Fibroblast of skin of right quadriceps (primary cell): ENCODE data around the gene SCNN1A.

Source experiments
- DNase-seq: peaks from one replicate; pipeline ENCODE4 v3.0.0-alpha.2; 2013

The SCNN1A gene

GRCh38 chr12:6367969-6368892, 7.1 kb downstream of the SCNN1A start:
- DNase-seq: no peak

GRCh38 chr12:6367065-6367968, 8.0 kb downstream of the SCNN1A start:
- peak; percentile 55 for DNase-seq

GRCh38 chr12:6364044-6364374, 11.4 kb downstream of the SCNN1A start:
- no peak for DNase-seq

- peak; percentile 53 for DNase-seq
These were observed 11.9 kb downstream of the SCNN1A start for GRCh38 chr12:6363330-6364043.

- no peak for DNase-seq
These were observed 12.4 kb downstream of the SCNN1A start for GRCh38 chr12:6363010-6363329.

GRCh38 chr12:6362403-6362802, 13.0 kb downstream of the SCNN1A start:
- DNase-seq: no peak

GRCh38 chr12:6361834-6362233, 13.5 kb downstream of the SCNN1A start:
- no peak for DNase-seq

GRCh38 chr12:6360578-6361490, 14.5 kb downstream of the SCNN1A start:
- no peak for DNase-seq

GRCh38 chr12:6360080-6360571, 15.2 kb downstream of the SCNN1A start:
- no peak for DNase-seq

- DNase-seq: no peak
These were observed 16.5 kb downstream of the SCNN1A start for GRCh38 chr12:6358881-6359280.

- DNase-seq: no peak
These were observed 19.0 kb downstream of the SCNN1A start for GRCh38 chr12:6356374-6356820.

GRCh38 chr12:6355491-6356373, 19.6 kb downstream of the SCNN1A start:
- no peak for DNase-seq

GRCh38 chr12:6354495-6355393, 20.6 kb downstream of the SCNN1A start:
- DNase-seq: no peak

- DNase-seq: no peak
These were observed 22.9 kb downstream of the SCNN1A start for GRCh38 chr12:6352193-6353173.

GRCh38 chr12:6351622-6352021, 23.7 kb downstream of the SCNN1A start:
- DNase-seq: no peak

- DNase-seq: no peak
These were observed 27.7 kb downstream of the SCNN1A start for GRCh38 chr12:6347367-6348338.

- DNase-seq: no peak
These were observed 28.4 kb downstream of the SCNN1A start for GRCh38 chr12:6346942-6347341.
